ENCODE data around the gene PERCC1.
A peak's percentile ranks its signal among the peaks of the same experiment; 100 is the strongest.

Gene PERCC1

DNA sequence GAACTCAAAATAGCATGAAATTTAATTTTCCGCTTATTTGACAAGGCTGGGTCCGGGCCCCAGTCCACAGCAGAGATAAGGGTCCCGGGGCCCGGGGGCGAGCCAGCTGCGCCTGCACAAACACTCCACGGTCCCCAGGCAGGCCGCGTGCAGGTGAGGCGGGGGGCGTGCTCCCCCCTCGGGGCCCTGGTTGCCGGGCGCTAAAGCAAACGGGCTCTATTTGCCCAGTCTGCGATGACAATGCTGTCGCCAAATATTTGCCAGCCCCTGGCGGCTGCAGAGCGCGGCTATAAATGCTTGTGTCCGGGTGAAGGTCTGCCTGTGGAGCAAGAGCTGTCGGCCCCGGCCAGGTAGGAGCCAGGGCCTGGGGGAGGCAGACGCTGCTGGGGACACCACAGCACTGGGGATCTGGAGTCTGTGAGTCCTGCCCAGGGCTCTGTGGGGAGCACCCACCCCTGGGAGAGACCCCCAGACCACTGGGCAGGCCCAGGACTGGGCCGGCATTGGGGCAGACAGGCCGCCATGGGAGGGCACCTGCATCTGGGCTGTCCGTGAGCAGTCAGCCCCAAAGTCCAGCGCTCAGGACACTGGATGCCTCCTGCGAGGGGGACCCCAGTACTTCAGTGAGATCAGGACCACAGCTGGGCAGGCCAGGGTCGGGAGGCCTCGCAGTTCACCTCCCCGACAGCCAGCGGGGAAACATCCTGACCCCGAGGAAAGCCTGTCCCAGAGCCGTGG, at the start of gene PERCC1:
Gene PERCC1 (plus strand): TSS at position 320 of the 738 bp plus-strand sequence. CDS start 1,516 bp downstream, outside the sequence.
- no peak for DNase-seq (ENCODE audit: low read depth)

- no peak for DNase-seq (ENCODE audit: low read depth)
Measured at GRCh38 chr16:1381612-1382406, 49.1 kb upstream of the PERCC1 start.

GRCh38 chr16:1383556-1383955, 47.3 kb upstream of the PERCC1 start:
- no peak for DNase-seq (ENCODE audit: low read depth)

GRCh38 chr16:1385232-1385631, 45.6 kb upstream of the PERCC1 start:
- no peak for DNase-seq (ENCODE audit: low read depth)

GRCh38 chr16:1387331-1387730, 43.5 kb upstream of the PERCC1 start:
- DNase-seq (ENCODE audit: low read depth): no peak

- no peak for DNase-seq (ENCODE audit: low read depth)
Measured at GRCh38 chr16:1389762-1390161, 41.1 kb upstream of the PERCC1 start.

DNA sequence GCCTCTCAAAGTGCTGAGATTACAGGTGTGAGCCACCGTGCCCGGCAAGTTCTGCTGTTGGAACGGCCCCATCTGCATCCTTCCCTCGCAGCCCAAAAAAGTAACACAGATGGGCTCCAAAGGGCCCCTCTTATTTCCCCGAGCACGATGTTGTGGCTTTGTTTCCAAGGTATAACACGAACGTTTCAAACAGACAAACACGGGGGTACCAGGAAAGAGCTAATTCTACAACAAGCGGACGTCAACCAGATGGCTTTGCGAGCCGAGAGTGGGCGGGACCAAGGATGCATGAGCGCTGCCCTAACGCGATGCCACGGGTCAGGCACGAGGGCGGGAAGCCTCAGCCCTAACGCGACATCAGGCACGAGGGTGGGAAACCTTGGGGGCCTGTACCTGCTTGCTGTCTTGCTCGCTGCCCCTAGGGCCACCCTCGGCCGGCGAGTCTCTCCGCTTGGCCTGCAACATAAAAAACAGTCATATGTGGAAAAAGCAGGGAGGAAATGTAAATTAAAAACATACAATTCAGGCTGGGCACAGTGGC, 40.6 kb upstream of the PERCC1 start:
- no peak for DNase-seq (ENCODE audit: low read depth)

GRCh38 chr16:1392826-1393225, 38.1 kb upstream of the PERCC1 start:
- DNase-seq (ENCODE audit: low read depth): no peak

DNA sequence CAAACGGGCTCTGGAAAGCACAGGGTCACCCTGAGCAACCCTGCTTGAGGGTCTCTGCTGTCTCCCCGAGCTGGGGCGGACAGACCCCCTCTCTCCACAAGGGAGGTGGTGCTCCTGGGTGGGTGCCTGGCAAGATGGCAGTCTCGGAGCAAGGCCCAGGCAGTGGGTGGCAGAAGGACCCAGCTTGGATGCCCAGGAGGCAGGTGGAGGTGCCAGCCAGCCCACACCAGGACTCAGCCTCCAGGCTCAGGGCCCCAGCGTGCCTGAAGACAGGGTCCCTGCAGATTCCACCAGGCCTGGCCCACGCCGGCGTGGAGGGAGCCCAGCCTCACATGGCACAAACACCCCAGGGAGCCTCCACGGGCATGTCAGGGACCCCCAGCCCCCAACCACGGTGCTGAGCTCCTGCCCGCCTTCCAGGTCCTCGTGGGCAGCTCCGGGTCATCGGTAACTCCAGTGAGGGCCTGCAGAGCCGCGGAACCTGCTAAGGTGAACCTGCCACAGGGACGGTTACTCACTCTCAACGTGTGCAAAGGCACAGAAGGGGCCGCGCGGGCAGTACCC, 37.2 kb upstream of the PERCC1 start:
- no peak for DNase-seq (ENCODE audit: low read depth)

DNA sequence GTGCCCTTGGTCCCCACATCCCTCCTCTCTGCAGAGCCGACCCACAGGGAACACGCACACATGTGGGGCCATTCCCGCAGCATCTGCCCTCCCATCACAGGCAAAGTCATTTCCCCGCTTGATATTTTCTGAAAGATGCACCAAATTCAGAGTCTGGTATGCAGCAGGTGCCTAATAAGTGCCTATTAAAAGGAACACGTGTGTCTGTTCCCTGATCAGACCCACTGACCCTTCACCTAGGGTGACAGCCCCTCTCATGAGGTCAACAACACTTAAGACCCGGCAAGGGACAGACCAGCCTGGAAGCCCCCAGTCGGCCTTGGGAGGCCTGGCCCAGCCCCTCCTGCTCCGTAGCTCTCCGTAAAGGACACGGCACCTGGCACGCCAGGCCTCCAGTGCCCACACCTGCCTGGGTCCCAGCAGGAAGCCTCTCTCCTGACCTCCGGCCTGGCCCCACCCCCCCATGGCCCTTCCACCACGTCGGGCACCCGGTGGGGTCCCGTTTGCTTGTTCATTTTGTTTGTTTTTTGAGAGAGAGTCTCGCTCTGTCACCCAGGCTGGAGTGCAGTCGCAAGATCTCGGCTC, 36.4 kb upstream of the PERCC1 start:
- DNase-seq (ENCODE audit: low read depth): no peak

GRCh38 chr16:1395444-1396031, 35.3 kb upstream of the PERCC1 start:
- no peak for DNase-seq (ENCODE audit: low read depth)

DNA sequence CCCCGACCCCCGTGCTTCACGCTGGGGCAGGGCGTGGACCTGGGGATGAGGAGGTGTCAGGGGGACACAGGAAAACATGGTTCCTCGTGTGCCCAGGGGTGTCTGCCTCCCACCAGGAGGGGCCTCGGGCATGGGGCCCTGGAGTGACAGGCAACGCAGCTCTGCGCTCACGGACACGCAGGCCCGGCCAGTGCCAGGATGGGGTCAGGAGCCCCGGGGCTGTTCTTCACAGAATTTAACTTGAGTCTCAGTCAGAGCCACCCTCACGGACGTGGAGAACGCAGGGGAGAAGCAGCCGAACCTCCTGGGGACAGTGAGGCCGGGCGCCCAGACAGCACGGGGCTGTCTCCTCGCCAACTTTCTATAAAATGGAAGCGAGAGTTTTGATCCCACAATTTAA, 33.1 kb upstream of the PERCC1 start:
- DNase-seq (ENCODE audit: low read depth): no peak

DNA sequence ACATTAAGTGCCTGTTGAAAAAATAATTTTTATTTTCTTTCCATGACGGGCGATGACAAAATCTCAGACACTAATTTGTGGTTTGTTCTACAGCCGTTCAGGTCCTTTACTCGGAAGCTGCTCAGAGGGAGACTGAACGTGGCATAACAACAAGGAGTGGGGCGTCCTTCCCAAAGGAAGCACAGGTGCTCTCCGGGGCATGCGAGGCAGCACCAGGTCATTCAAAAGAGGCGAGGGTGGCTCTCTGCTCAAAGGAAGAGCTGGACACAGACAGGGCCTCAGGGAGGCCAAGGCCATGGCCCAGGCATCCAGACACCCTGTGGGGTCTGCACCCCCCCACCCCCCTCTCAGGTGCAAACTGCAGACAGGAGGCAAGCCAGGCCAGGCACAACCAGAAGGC, 32.5 kb upstream of the PERCC1 start:
- DNase-seq (ENCODE audit: low read depth): no peak

DNA sequence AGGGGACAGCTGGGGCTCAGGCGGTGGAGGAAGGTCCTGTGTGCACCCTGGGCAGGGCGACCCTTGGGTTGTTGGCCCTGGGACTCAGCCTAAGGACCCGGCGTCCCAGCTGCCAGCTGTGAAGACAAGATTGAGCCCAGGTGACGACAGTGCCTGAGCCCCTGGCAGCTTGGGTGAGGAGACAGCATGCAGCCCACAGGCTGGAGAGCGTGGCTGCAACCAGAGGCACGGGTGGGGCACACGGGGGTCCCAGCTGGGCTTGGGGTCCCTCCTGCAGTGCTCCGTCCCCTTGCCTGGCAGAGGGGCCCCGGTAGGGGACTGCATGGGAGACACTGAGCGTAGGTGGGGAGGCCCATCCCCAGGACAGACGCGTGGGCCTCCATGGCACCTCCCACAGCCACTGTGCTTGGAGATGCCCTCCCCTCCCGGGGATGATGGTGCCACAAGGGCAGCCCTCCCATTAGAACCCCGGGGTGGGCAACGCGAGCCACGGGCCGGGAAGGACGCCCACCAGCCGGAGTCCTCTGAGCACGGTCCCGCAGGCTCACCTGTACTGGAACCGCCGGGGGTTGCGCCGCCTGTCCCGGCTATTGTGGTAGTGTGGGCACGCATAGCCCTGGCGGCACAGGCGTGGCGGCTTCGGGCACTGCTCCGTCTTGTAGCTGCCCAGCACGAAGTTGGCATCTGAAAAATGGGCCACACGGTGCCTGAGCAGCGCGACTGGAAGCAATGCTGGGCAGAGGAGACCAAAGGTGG, 31.9 kb upstream of the PERCC1 start:
- no peak for DNase-seq (ENCODE audit: low read depth)

- no peak for DNase-seq (ENCODE audit: low read depth)
Measured at GRCh38 chr16:1401061-1401757, 29.7 kb upstream of the PERCC1 start.

DNA sequence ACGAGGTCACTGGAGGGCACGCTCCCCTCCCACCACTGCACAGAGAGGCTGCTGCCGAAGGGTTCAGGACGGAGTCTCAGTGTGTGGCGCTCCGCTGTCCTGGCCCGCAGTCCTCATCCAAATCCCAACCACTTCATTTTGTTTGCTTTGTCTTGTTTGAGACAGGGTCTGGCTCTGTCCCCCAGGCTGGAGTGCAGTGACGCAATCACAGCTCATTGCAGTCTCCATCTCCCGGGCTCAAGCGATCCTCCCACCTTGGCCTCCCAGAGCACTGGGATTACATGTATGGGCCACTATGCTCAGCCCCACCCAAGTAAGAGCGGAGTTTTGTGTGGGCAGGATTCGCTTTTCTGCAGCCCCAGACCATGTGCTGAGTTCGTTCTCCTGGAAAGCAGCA, 29.1 kb upstream of the PERCC1 start:
- no peak for DNase-seq (ENCODE audit: low read depth)

DNA sequence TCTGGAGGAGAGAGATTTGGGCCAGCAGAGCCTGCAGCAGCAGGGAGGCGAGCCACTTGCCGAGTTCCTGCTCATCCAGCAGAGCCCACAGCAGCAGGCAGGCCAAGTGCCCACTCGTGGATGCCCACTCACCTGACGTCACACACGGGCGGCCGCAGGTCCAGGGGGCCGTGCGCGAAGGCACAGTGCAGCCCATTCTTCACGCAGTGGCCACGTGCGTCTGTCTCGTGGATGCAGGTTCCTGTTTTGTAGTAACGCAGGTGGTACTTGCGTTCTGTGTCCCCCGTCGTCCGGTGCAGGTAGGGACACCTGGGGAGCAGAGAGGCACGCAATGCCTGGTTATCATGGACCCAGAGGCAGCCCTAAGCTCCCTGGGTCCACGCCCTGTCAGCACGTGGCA, 27.8 kb upstream of the PERCC1 start:
- DNase-seq (ENCODE audit: low read depth): no peak

DNA sequence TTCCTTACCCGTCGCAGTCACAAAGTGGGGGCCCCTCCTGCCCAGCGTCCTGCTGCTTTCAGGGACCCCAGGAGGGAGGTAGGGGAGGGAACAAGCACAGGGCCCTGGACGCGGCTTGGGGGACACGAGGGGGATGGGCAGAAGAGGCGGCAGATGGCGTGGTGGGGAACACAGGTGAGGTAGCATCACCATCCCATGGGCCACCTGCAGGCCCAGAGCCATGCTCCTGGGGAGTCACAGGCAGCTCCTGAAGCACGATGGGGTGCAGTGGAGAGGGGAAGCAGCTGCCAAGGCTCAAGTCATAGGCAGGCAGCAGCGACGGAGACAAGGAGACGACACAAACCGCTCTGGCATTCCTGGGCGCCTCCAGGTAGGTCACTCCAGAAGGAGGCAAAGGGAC, 27.1 kb upstream of the PERCC1 start:
- no peak for DNase-seq (ENCODE audit: low read depth)

DNA sequence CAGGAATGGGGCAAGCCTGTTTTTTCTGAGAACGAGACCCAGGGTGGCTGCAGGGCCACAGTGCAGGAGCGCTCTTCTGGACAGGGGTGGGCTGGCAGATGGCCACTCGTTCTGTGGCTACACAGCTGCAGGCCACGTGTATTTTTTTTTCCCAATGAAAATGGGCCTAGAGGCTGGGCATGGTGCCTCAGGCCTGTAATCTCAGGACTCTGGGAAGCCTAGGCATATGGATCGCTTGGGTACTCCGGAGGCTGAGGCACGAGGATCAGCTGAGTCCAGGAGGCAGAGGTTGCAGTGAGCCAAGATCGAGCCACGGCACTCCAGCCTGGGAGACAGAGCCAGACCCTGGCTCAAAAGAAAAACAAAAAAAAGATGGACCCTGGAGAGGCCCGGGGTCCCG, 23.1 kb upstream of the PERCC1 start:
- DNase-seq (ENCODE audit: low read depth): no peak

DNA sequence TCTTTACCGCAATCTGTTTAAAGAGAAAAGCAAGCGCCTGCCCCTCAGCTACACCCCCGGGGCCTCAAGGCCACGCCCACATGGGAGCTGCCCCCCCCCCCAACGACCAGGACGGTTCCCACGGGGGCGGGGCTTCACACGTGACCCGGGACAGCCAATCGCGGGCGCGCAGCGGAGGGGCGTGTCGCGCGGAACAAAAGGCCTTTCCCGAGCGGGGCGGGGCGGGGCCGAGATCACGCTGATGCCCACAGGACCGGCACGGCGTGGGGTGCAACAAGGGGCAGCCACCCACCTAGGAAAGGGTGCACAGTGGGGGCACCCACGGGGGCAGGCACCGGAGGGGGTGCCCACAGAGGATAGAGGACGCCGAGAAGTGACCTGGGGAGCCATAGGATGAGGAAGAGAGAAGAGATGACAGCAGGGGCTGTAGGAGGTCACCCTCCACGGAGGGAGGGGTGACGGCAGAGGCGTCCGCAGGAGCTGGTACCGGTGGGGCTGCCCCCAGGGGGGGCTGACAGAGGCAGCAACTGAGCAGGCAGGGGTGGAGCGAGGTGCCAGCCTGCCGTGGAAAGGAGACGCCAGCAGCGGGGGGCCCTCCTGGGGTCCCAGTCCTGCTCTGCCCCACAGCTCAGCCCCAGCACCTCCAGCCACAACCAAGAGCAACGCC, 22.6 kb upstream of the PERCC1 start:
- peak; percentile 95 for DNase-seq (ENCODE audit: low read depth)

All from stimulated activated CD8-positive, alpha-beta memory T cell treated with anti-CD3 and anti-CD28 coated beads, Interleukin-4, amount 100 ng/mL, for 24 hours (primary cell).